Activated naive CD4-positive, alpha-beta T cell treated with anti-CD3 and anti-CD28 coated beads, Interleukin-2, amount 10 ng/mL, durations not matched to agents 7 days and 5 days (primary cell): ENCODE measurements around the gene FAXC.
"Not testable (repeated sequence)": the region's sequence is repeated elsewhere in the genome, so short reads cannot be mapped to it uniquely, and the experiment has no call there.

ENCODE experiments used
- CTCF ChIA-PET: fragments of 350-600 bp; sonication (Branson Sonifier 250); formaldehyde crosslinking; loops from one replicate; lab custom pipeline; 2021; ENCODE audit warnings: antibody characterized with exemption; lab: Charles Lee
- DNase-seq: peaks from one replicate; pipeline ENCODE4 v3.0.0-alpha.2; 2020
- H3K27ac Mint-ChIP-seq: one replicate; pipeline ENCODE4 v1.8.0; 2021; ENCODE audit warnings: mild to moderate bottlenecking, moderate library complexity, mixed read lengths
- H3K27me3 Mint-ChIP-seq: one replicate; pipeline ENCODE4 v1.8.0; 2021; ENCODE audit warnings: mild to moderate bottlenecking, mixed read lengths
- H3K36me3 Mint-ChIP-seq: one replicate; pipeline ENCODE4 v1.8.0; 2021; ENCODE audit warnings: mixed read lengths
- H3K4me1 Mint-ChIP-seq: one replicate; pipeline ENCODE4 v1.8.0; 2021; ENCODE audit warnings: mixed read lengths
- H3K4me3 Mint-ChIP-seq: one replicate; pipeline ENCODE4 v1.8.0; 2021; ENCODE audit warnings: mild to moderate bottlenecking, moderate library complexity, mixed read lengths
- H3K9me3 Mint-ChIP-seq: one replicate; pipeline ENCODE4 v1.8.0; 2021; ENCODE audit warnings: mixed read lengths

The FAXC gene

GRCh38 chr6:99353126-99353525 lies 3.7 kb upstream of the FAXC start:
- Mint-ChIP-seq H3K27me3 (peaks cover 77% of the 10 kb centered on the region), H3K4me3 (no peak overlapping the region), H3K27ac (no peak overlapping the region)

GRCh38 chr6:99350573-99350972 lies 1.1 kb upstream of the FAXC start:
- peaks cover 5% of the 10 kb centered on the region for H3K4me1 Mint-ChIP-seq
- H3K36me3 Mint-ChIP-seq, result no peaks in the 10 kb centered on the region
- peaks cover 80% of the 10 kb centered on the region for H3K27me3 Mint-ChIP-seq
- H3K4me3 Mint-ChIP-seq, result no peak overlapping the region
- CTCF ChIA-PET, result interaction anchor here (1.3 kb wide), 1 partner anchor 16 kb away, joined by 3 read pairs; no protein-coding TSS in a partner anchor
- H3K27ac Mint-ChIP-seq, result no peak overlapping the region
- no peaks in the 10 kb centered on the region for H3K9me3 Mint-ChIP-seq
- DNase-seq, result no peak

More at GRCh38 chr6:99353126-99353525, 3.7 kb upstream of the FAXC start:
- Mint-ChIP-seq H3K4me1 (peaks cover 5% of the 10 kb centered on the region), H3K9me3 (no peaks in the 10 kb centered on the region), H3K36me3 (no peaks in the 10 kb centered on the region)
- no peak for DNase-seq
- CTCF ChIA-PET, result interaction anchor here (0.6 to 1.4 kb wide), 2 partner anchors 11 to 73 kb away, joined by 3 read pairs; no protein-coding TSS in a partner anchor

- Mint-ChIP-seq H3K4me3 (peak overlapping the region; percentile 49), H3K4me1 (peaks cover 5% of the 10 kb centered on the region), H3K9me3 (no peaks in the 10 kb centered on the region), H3K27ac (no peak overlapping the region), H3K27me3 (peaks cover 78% of the 10 kb centered on the region), H3K36me3 (no peaks in the 10 kb centered on the region)
- no peak for DNase-seq
- CTCF ChIA-PET, result no interaction called here
Measured at GRCh38 chr6:99348288-99349170, 945 bp downstream of the FAXC start.

- Mint-ChIP-seq H3K4me3 (no peak overlapping the region), H3K9me3 (no peaks in the 10 kb centered on the region), H3K27me3 (peaks cover 79% of the 10 kb centered on the region), H3K4me1 (peaks cover 5% of the 10 kb centered on the region), H3K36me3 (no peaks in the 10 kb centered on the region), H3K27ac (no peak overlapping the region)
- no peak for DNase-seq
- CTCF ChIA-PET, result no interaction called here
Measured at GRCh38 chr6:99347804-99348203, 1.7 kb downstream of the FAXC start.

- CTCF ChIA-PET, result no interaction called here
- Mint-ChIP-seq H3K36me3 (no peaks in the 10 kb centered on the region), H3K27ac (no peak overlapping the region), H3K9me3 (no peaks in the 10 kb centered on the region), H3K4me1 (peaks cover 5% of the 10 kb centered on the region), H3K27me3 (peaks cover 69% of the 10 kb centered on the region), H3K4me3 (no peak overlapping the region)
- no peak for DNase-seq
Measured at GRCh38 chr6:99346595-99346994, 2.9 kb downstream of the FAXC start.

- H3K36me3 Mint-ChIP-seq, result no peaks in the 10 kb centered on the region
- CTCF ChIA-PET, result interaction anchor here (1.8 to 2.7 kb wide), 2 partner anchors 11 to 15 kb away, joined by 6 to 11 read pairs; no protein-coding TSS in a partner anchor
- no peak for DNase-seq
- H3K4me3 Mint-ChIP-seq, result no peak overlapping the region
- H3K9me3 Mint-ChIP-seq, result no peaks in the 10 kb centered on the region
- H3K27ac Mint-ChIP-seq, result no peak overlapping the region
- peaks cover 56% of the 10 kb centered on the region for H3K27me3 Mint-ChIP-seq
- H3K4me1 Mint-ChIP-seq, result peaks cover 3% of the 10 kb centered on the region
Measured at GRCh38 chr6:99345164-99345563, 4.3 kb downstream of the FAXC start.

GRCh38 chr6:99344289-99344688 lies 5.2 kb downstream of the FAXC start:
- Mint-ChIP-seq H3K36me3 (no peaks in the 10 kb centered on the region), H3K27ac (no peak overlapping the region), H3K4me1 (no peaks in the 10 kb centered on the region), H3K9me3 (no peaks in the 10 kb centered on the region), H3K4me3 (no peak overlapping the region), H3K27me3 (peaks cover 48% of the 10 kb centered on the region)
- DNase-seq, result no peak
- CTCF ChIA-PET, result interaction anchor here (1.8 to 2.7 kb wide), 2 partner anchors 10 to 14 kb away, joined by 6 to 11 read pairs; no protein-coding TSS in a partner anchor

- Mint-ChIP-seq H3K27ac (no peak overlapping the region), H3K4me1 (no peaks in the 10 kb centered on the region), H3K36me3 (no peaks in the 10 kb centered on the region), H3K27me3 (peaks cover 44% of the 10 kb centered on the region), H3K9me3 (no peaks in the 10 kb centered on the region), H3K4me3 (no peak overlapping the region)
- CTCF ChIA-PET, result interaction anchor here (1.3 kb wide), 1 partner anchor 11 kb away, joined by 5 read pairs; no protein-coding TSS in a partner anchor
- no peak for DNase-seq
Measured at GRCh38 chr6:99341862-99342455, 7.5 kb downstream of the FAXC start.

- Mint-ChIP-seq H3K9me3 (no peaks in the 10 kb centered on the region), H3K4me3 (no peak overlapping the region), H3K27me3 (peaks cover 20% of the 10 kb centered on the region), H3K36me3 (no peaks in the 10 kb centered on the region), H3K27ac (no peak overlapping the region), H3K4me1 (no peaks in the 10 kb centered on the region)
- CTCF ChIA-PET, result interaction anchor here (0.7 to 1.3 kb wide), 2 partner anchors 8 to 230 kb away, joined by 3 to 5 read pairs; partner anchors contain the start of gene CCNC
- DNase-seq, result no peak
Measured at GRCh38 chr6:99338188-99338587, 11.3 kb downstream of the FAXC start.

- peaks cover 16% of the 10 kb centered on the region for H3K27me3 Mint-ChIP-seq
- DNase-seq, H3K27ac Mint-ChIP-seq, H3K4me1 Mint-ChIP-seq, H3K9me3 Mint-ChIP-seq, H3K36me3 Mint-ChIP-seq, H3K4me3 Mint-ChIP-seq: not testable (repeated sequence)
- CTCF ChIA-PET, result interaction anchor here (0.8 to 1.2 kb wide), 4 partner anchors 9 to 60 kb away, joined by 3 to 11 read pairs (median 3); partner anchors contain the start of gene FAXC
Measured at GRCh38 chr6:99335298-99335697, 14.2 kb downstream of the FAXC start.

GRCh38 chr6:99334526-99335127 lies 14.8 kb downstream of the FAXC start:
- DNase-seq, result peak; percentile 34
- CTCF ChIA-PET, result interaction anchor here (0.6 to 1.2 kb wide), 6 partner anchors 10 to 100 kb away, joined by 3 to 11 read pairs (median 3); partner anchors contain the start of gene FAXC
- peaks cover 16% of the 10 kb centered on the region for H3K27me3 Mint-ChIP-seq
- peaks cover 2% of the 10 kb centered on the region for H3K4me1 Mint-ChIP-seq
- no peaks in the 10 kb centered on the region for H3K9me3 Mint-ChIP-seq
- no peak overlapping the region for H3K4me3 Mint-ChIP-seq
- H3K27ac Mint-ChIP-seq, result no peak overlapping the region
- H3K36me3 Mint-ChIP-seq, result no peaks in the 10 kb centered on the region

GRCh38 chr6:99333068-99333467 lies 16.4 kb downstream of the FAXC start:
- CTCF ChIA-PET, result interaction anchor here (0.6 kb wide), 1 partner anchor 422 kb away, joined by 3 read pairs; no protein-coding TSS in a partner anchor
- Mint-ChIP-seq H3K36me3 (no peaks in the 10 kb centered on the region), H3K27me3 (peaks cover 4% of the 10 kb centered on the region), H3K4me3 (no peak overlapping the region), H3K27ac (no peak overlapping the region), H3K9me3 (no peaks in the 10 kb centered on the region), H3K4me1 (peaks cover 2% of the 10 kb centered on the region)
- DNase-seq, result no peak

GRCh38 chr6:99331531-99331930 lies 17.9 kb downstream of the FAXC start:
- DNase-seq, result no peak
- Mint-ChIP-seq H3K27ac (no peak overlapping the region), H3K36me3 (no peaks in the 10 kb centered on the region), H3K4me3 (no peak overlapping the region), H3K27me3 (no peaks in the 10 kb centered on the region), H3K4me1 (peaks cover 2% of the 10 kb centered on the region), H3K9me3 (no peaks in the 10 kb centered on the region)
- CTCF ChIA-PET, result interaction anchor here (1.2 to 2.8 kb wide), 7 partner anchors 10 to 128 kb away, joined by 3 to 13 read pairs (median 6); partner anchors contain the start of gene COQ3

GRCh38 chr6:99330159-99330558 lies 19.3 kb downstream of the FAXC start:
- no peaks in the 10 kb centered on the region for H3K36me3 Mint-ChIP-seq
- H3K27ac Mint-ChIP-seq, result no peak overlapping the region
- CTCF ChIA-PET, result interaction anchor here (0.7 to 2.8 kb wide), 25 partner anchors 8 to 416 kb away, joined by 3 to 13 read pairs (median 4); no protein-coding TSS in a partner anchor
- H3K4me1 Mint-ChIP-seq, result peaks cover 2% of the 10 kb centered on the region
- H3K9me3 Mint-ChIP-seq, result no peaks in the 10 kb centered on the region
- peak; percentile 72 for DNase-seq
- no peak overlapping the region for H3K4me3 Mint-ChIP-seq
- H3K27me3 Mint-ChIP-seq, result no peaks in the 10 kb centered on the region
